Measurements from ENCODE around the gene OR1J4. TPM values are rescaled to one million over a fixed set of nuclear protein-coding genes. Genes with fewer than 3 reads are reported as not detected.
"Not testable (repeated sequence)": the region's sequence is repeated elsewhere in the genome, so short reads cannot be mapped to it uniquely, and the experiment has no call there.

OR1J4 gene, protein sequence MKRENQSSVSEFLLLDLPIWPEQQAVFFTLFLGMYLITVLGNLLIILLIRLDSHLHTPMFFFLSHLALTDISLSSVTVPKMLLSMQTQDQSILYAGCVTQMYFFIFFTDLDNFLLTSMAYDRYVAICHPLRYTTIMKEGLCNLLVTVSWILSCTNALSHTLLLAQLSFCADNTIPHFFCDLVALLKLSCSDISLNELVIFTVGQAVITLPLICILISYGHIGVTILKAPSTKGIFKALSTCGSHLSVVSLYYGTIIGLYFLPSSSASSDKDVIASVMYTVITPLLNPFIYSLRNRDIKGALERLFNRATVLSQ
- not detected in 2 replicates for total RNA-seq

DNA sequence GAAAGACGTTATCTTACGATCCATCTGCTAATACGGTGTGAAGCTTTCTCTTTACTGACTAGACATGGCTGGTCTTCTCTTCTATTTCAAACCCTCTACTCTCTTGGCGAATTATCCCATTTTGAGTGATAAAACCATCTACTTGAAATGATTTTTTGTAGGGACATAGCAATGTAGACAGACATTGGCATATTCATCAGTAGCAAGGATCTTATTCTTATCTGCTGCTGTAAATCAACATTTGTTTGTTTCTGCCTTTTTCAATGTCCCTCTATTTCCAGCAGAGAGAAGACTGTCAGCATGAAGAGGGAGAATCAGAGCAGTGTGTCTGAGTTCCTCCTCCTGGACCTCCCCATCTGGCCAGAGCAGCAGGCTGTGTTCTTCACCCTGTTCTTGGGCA is at the start of gene OR1J4:
OR1J4 (plus strand) TSS at position 301 of the 400 bp plus-strand sequence; CDS start at position 301, 0 bp downstream.
- intact Hi-C loops (cut with micrococcal nuclease), result no loop called here

DNA sequence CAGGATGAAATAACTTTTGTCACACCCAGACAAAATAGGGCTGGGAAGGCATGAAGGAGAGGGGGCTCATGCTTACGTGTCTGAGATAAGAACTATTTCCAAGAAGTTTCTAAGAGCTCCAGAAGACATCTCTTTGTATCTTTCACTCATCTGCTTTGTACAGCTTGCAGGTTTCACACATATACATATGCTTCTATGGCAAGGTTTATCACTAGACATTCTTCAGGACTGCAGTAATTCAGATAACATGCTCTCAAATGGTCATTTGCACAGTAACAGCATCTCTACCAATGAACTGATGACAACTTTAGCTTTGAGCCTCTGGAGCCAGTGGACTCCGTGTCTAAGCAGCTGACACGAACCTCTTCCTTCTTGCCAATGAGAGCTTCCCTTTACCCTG is 44.4 kb upstream of the OR1J4 start:
- intact Hi-C loops (cut with micrococcal nuclease), result no loop called here

DNA sequence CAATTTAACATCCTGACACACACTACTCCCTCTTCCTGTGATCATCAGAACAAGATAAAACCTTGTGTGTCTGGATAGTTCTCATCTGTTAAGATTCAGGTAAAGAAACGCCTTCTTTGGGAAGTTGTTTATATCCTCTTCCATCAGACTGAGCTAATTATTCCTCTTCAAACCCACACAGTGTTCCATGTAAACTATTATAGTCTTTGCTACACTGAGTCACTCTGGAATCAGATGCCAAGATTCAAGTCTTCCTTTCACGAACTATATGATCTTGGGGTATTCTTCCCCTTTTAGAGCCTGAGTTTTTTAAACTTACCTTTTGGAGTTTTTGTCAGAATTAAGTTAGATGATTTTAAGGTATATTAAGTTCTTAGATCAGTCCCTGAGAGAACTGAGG is 43.2 kb upstream of the OR1J4 start:
- intact Hi-C loops (cut with micrococcal nuclease), result no loop called here

DNA sequence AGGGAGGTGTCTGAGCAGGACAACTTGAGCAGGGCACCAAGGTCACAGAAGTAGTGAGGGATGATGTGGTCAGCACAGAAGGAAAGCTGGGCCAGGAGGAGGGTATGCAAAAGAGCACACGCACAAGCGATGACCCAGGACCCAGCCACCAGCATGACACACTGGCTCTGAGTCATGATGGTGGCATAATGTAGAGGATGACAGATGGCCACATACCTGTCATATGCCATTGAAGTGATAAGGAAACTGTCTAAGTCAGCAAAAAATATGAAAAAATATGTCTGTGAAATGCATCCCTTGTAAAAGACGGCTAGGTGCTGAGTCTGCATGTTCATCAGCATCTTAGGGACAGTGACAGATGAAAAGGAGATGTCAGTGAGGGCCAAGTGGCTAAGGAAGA is 41.6 kb upstream of the OR1J4 start:
- intact Hi-C loops (cut with micrococcal nuclease), result no loop called here

DNA sequence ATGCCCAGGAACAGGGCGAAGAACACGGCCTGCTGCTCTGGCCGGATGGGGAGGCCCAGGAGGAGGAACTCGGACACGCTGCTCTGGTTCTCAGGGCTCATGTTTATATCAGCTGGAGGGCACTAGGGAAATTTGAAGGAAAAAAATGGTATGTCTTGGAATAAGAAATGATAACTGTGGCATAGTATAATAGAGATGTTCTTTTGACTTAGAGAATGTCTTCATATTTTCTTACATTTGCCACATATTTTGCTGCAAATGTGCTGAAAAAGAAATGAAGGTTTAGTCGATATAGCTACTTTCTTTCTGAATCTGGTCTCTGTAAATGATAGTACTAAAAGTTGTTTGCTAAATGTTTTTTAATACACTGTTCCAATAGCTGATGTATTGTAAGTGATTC is 41.1 kb upstream of the OR1J4 start, which contains the start of gene OR1J1:
OR1J1 (minus strand) TSS at position 101 of the 400 bp plus-strand sequence; CDS start at position 101, 0 bp downstream.
- intact Hi-C loops (cut with micrococcal nuclease), result no loop called here

DNA sequence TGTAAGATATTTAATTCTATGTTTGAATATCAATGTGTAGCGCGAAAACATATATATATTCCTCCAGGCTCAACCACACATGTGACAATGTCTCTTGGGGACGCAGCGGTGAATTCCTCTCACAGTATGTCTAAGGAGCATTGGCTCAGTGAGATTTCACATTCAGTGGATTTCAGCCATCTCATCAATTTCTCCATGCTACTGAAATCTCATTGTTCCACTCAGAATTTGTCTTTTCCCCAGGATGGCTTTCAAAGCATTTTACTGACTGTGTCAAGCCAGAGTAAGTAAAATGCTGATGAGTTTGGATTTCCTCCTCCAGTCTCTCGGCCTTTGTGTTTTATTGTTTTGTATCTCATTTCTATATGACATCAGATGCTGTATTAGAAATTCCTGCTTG is 39.9 kb upstream of the OR1J4 start:
- intact Hi-C loops (cut with micrococcal nuclease), result no loop called here

DNA sequence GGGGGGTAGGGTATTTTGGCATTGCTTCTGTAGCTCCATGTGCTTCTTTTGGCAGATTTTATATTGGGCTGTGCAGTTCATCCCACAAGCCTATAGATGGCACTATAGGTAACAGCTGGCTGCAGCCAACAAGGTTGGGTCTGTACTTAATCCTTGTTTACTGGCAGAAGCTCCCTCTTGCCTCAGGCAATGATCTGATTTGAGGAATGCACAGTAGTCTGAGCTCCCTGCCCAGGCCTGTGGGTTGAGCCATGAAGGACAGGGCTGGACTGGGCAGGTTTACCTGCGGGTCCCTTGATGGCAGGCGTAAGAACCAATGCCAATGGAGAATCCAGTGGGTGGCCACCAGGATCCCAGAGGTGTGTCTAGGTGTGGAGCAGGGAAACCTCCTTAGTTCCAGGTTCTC is 20.1 kb upstream of the OR1J4 start:
- intact Hi-C loops (cut with micrococcal nuclease), result no loop called here

DNA sequence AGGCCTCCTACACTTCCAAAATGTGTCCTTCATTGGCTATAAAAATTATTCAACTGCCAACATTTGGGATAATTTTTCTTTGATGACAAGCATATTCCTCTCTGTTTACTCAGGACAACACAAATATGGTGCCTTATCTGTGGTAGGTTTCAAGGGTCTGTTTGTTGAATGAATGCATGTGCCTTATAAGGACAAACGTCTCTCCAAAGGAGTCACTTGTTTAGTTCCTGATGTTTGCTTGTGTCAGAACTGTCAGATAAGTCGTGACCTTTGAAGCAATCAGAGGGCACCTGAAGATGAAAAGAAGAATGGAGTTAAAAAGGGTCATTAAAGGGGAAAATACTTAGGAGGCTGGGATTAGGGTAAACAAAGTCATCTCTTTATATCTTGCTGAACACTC is 12.0 kb upstream of the OR1J4 start:
- intact Hi-C loops (cut with micrococcal nuclease), result no loop called here

DNA sequence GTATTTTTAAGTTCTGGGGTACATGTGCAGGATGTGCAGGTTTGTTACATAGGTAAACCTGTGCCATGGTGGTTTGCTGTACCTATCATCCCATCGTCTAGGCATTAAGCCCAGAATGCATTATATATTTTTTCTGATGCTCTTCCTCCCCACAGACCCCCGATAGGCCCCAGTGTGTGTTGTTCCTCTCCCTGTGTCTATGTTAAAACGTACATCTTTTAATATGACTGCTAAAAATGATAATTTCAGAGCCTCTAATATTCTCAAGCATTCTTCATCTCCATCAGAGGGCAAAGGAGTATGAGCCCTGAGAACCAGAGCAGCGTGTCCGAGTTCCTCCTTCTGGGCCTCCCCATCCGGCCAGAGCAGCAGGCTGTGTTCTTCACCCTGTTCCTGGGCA is 8.4 kb upstream of the OR1J4 start, which contains the start of gene OR1J2:
OR1J2 (plus strand) TSS at position 301 of the 400 bp plus-strand sequence; CDS start at position 301, 0 bp downstream.
- intact Hi-C loops (cut with micrococcal nuclease), result no loop called here

DNA sequence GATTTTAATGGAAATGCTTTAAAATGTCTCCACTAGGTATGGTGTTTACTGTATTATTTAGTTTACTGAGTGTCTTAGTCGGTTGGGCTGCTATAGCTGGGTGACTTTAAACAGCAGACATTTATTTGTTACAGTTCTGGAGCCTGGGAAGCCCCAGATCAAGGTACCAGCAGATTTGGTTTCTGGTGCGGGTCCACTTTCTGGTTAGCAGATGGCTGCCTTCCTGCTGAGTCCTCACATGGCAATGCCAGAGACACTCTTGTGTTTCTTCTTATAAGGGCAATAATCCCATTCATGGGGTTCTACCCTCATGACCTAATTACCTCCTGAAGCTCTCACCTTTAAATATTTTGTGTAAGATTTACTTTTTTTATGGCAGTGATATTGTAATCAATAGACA is 715 bp upstream of the OR1J4 start:
- intact Hi-C loops (cut with micrococcal nuclease), result no loop called here

DNA sequence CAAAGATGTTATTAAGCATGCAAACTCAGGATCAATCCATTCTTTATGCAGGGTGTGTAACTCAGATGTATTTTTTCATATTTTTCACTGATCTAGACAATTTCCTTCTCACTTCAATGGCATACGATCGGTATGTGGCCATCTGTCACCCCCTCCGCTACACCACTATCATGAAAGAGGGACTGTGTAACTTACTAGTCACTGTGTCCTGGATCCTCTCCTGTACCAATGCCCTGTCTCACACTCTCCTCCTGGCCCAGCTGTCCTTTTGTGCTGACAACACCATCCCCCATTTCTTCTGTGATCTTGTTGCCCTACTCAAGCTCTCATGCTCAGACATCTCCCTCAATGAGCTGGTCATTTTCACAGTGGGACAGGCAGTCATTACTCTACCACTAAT is 435 bp downstream of the OR1J4 start:
- intact Hi-C loops (cut with micrococcal nuclease), result no loop called here

DNA sequence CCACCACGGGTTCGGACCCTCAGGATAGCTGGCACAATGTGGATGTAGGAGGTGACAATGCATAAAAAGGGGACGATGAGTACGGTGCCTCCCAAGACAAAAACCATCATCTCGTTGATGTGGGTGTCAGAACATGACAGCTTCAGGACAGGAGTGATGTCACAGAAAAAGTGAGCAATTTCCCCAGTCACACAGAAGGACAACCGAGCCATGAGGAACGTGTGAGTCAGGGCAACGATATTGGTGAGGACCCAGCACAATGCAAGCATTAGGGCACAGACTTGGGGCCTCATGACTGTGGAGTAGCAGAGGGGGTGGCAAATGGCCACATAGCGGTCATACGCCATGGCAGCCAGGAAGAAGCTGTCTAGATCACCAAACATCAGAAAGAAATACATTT is 7.7 kb downstream of the OR1J4 start:
- intact Hi-C loops (cut with micrococcal nuclease), result no loop called here

DNA sequence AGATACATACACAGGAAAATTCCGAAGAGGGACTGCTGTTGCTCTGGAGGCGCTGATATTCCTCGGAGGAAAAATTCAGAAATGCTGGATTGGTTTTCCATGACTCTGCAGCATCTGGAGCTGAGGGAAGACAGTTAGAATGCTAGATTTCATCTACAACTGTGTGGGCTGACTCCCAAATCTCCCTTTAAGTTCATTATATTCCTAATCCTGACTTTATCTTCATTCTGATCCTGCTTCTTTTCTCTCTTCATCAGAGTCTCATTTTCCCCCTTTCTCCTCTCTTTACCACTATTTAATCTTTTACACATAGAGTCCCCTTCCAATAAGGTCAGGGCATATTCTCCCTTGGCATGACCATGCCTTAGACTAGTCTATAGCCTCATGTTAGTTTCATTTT is 8.3 kb downstream of the OR1J4 start, which contains the start of gene OR1N1:
OR1N1 (minus strand) TSS at position 101 of the 400 bp plus-strand sequence; CDS start at position 101, 0 bp downstream.
- intact Hi-C loops (cut with micrococcal nuclease), result no loop called here

DNA sequence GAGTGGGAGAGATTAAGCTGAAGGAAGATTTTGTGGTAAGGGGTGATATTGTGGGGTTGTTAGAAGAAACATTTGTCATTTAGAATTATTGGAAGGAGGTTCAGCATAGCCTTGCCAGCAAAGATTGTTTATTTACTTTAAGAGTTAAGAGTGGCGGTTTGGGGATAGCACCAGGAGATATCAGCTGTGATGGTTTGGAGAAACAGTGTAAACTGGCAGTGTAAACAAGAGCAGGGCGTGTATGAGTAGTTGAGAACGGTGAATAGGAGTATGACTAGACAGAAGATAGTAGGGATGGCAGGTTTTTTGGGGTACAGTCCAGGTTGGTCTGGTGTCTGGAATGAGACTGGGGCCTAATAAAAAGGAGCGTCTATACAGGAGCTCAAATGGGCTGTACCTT is 12.2 kb downstream of the OR1J4 start:
- intact Hi-C loops (cut with micrococcal nuclease), result not testable (repeated sequence)

DNA sequence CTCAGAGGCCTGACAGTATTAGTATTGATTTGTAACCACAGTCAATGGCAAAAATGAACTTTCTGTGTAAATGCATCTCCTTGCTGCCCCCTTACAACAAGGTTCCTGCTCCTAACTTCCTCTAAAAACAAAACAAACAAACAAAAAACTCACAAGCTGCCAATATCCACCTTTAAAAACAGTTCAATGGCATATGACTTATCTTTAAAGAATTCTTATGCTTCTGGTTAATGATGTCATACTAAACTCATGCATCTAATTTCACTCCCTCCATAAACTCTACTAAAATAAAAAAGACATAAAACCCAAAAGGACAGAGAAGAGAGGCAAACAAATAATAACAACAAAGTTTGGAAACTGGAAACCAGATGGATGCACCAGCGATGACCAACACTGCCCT is 17.2 kb downstream of the OR1J4 start:
- intact Hi-C loops (cut with micrococcal nuclease), result no loop called here

DNA sequence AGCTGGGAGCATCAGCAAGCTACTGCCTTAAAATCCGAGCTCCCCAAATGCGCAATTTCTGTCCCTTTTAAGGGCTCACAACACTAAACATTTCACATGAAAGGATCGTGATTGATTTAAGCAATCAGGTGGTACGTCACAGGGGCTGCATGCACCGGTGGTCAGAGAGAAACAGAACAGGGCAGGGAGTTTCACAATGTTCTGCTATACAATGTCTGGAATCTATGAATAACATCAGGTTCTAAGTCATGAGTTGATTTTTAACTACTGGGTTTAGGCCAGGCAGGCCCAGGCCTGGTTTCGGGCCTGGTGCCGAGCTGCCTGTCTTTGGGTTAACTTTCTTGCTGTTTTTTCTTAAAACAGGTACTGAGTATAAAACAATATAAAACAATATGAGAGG is 18.1 kb downstream of the OR1J4 start:
- intact Hi-C loops (cut with micrococcal nuclease), result not testable (repeated sequence)

DNA sequence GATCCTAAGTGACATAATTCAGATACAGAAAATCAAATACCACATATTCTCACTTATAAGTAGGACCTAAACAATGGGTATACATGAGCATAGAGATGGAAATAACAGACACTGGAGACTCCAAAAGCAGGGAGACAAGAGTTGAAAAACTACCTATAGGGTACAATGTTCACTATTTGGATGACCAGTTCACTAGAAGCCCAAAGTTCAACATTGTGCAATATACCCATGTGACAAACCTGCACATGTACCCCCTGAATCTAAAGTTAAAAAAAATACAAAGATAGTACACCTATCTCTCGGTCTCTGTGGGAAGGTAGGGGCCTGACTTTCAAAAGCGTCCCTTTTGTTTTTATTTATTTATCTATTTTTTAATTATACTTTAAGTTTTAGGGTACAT is 19.8 kb downstream of the OR1J4 start:
- intact Hi-C loops (cut with micrococcal nuclease), result no loop called here

DNA sequence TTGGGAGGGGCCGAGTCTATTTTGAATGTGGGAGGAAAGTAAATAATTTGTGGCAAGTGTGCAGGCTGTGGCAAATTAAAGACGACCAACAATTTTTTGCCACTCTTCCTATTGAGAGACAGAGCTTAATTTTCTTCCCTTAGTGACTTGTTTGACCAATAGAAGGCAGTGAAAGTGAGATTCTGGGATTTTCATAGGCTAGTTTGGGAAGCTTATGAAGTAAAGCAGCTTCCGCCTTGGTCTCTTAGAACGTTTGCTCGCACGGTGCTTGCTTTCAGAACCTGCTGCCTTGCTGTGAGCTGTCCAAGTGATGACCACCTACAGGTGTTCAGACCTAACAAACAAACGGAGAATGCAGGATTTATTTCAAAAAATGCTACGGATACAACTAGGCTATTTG is 27.3 kb downstream of the OR1J4 start:
- intact Hi-C loops (cut with micrococcal nuclease), result no loop called here

DNA sequence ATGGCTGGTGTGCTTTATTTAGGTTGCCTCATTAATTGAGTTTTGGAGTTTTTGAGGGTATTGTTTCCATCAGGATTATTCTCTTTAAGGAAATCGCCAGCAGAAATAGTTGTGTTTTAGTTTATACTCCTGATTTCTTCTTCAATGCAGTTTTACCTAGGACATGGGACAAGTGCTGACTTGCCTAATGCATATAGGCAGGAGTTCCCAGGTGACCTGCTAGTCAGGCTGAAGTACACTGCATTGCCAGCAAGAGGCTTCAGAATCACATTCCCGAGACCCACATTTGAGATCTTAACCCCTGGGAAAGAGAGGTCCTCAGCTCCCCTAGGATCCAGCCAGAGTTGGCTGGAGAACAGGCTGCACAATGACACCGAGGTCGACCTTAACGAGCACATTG is 32.4 kb downstream of the OR1J4 start:
- intact Hi-C loops (cut with micrococcal nuclease), result no loop called here

DNA sequence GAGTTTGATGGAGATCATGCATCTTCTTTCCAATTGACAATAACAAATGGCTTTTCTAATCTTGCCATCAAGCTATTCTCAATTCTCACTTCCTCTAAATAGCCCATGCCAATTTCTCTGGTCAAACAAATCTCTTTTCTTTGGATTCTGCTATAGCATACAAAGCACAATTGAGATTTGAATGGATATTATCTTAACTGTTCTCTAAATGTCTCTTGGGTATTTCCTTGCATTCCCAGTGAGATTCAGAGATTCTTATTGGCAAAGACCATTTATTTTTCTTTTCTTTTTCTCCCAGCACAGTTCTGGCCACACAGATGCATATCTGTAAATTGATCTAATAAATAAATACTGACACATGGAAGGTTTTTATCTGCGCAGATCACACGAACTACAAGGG is 33.9 kb downstream of the OR1J4 start, which contains the start of gene OR1N2:
OR1N2 (plus strand) TSS at position 301 of the 400 bp plus-strand sequence. CDS start 100 bp downstream, outside the sequence.
- intact Hi-C loops (cut with micrococcal nuclease), result no loop called here

DNA sequence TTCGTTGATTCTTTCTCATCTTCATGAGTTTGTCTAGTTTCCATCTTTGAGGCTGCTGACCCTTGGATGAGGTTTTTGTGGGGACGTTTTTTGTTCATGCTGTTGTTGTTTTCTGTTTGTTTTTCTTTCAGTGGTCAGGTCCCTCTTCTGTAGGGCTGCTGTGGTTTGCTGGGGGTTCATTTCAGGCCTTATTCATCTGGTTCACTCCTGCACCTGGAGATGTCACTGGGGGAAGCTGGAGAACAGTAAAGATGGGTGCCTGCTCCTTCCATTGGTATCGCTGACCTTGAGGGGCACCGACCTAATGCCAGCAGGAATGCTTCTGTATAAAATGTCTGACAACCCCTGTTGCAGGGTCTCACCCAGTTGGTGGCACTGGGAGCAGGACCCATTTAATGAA is 42.5 kb downstream of the OR1J4 start:
- intact Hi-C loops (cut with micrococcal nuclease), result no loop called here

DNA sequence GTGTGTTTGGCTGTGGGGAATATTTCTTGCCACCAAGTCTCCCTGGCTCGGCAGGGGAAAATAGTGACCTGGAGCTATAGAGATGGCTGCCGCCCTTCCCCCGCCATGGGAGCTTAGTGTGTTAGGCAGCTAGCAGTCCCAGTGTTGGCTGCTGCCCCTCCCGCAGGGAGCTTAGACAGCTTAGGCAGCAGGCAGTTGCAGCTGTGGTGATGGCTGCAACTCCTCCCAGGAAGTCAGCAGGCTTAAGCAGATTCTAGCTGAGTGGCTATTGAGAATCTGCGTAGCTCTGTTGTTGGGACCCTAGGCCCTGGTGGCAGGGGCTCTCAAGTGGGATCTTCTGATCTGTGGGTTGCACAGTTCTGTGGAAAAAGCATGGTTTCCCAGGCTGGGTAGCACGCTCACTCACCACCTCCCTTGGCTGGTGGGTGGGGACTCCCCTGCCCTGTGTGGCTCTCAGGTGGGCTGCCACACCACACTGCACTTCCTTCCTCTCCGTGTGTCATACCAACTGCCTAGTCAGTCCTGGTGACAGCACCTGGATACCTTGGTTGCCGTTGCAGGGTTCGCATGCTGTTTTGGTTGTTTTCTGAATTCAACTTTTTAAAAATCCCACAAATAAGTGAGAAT is 43.3 kb downstream of the OR1J4 start:
- intact Hi-C loops (cut with micrococcal nuclease), result no loop called here

DNA sequence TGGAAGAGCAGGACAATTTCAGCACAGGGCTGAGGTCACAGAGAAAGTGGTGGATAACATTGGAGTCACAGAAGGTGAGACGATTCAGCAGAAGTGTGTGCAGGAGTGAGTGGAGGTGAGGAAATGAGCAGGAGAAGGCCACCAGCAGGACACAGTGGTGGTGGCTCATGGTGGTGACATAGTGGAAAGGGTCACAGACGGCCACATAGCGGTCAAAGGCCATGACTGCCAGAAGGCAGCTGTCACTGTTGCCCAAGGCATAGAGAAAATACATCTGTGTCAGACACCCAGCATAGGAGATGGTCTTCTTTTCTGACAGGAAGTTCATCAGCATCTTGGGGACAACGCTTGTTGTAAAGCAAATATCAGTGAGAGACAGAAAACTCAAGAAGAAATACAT is 49.0 kb downstream of the OR1J4 start:
- intact Hi-C loops (cut with micrococcal nuclease), result no loop called here

All from T-helper 2 cell treated with Interferon-gamma antibody and Interleukin-4, amounts not matched to agents 100 ng/mL and 5 ng/mL, for 36 hours (primary cell).